ENCODE data around the gene GAMT.

The GAMT gene

DNA sequence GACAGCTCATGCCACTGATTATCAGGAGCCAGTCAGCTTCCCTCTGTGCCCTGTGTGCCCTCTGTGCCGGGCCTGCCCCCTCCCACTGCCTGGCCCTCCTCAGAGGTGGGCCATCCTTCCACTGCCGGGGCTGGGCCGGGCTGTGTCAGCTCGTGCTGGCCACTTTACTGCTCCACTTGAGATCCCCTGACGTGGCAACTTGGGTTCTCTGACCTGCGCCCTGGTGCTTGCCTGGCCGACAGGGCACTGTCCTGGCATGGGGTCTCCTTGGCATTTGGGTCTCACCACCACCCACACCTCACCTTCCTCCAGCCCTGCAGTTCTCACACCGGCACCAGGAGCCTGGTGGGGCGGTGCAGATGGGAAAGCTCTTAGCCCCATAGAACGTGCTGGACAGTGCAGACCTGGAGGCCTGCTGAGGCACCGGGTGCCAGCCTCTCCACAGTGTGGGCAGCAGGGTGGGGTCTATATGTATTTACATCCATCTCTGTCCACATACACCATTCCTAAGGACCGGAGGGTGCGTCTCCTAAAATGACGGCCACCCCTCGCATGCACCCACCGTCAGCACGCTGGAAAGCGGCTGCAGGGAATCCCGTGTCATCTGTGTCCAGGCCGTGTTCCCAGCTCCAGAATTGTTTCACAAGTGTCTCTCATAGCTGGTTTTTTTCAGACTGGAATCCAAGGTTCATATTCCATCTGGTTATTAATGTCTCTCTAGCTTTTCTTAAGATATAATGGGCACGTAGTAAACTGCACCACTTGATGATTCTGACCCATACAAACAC lies 17.8 kb upstream of the GAMT start:
- DNase-seq (ENCODE audit: low read depth in 2 of 2), result no peak

DNA sequence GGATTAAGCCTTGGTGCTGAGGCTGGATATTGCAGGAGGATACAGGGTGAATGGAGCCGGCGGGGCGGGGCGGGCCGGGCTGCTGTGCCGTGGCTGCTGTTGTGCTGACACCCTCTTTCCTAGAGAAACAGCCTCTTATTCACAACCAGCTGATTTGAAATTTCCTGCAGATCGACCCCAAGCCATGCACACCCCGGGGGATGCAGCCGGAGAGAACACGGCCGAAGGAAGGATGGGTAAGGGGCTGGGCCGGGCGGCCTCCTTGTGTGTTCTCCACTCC lies 17.1 kb upstream of the GAMT start:
- DNase-seq (ENCODE audit: low read depth in 2 of 2), result no peak

DNA sequence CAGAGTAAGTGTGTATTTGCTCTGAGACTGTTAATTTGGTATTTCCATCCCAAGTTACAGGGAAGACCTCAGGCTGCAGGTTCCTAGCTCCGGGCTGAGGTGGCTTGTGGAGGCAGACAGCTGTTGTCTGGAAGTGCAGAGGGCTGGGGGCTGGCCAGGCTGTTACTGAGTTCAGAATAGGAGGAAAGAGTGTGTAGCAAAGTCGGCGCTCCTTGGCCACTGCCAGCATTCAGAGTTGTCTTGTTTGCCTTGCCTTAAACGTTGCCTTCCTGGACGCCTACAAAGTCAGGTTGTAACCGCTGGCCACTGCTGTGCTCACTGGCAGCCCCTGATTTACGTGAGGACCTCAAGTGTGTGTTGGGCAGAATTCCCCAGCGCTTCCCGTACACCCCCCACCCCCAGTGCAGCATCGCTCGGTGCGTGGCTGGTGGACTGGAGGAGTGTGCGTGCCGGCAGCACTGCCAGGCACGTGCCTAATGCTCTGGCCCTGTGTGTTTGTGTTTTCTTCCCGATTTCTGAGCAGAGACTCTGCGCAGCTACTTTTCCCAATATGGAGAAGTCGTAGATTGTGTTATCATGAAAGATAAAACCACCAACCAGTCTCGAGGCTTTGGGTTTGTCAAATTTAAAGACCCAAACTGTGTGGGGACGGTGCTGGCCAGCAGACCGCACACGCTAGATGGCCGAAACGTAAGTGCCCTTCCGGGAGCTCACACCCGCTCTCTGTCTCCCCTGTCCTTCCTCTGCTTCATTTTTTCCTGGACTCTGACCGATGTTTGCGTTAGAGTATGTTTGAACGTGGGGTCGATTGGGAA lies 16.5 kb upstream of the GAMT start:
- no peak for DNase-seq (ENCODE audit: low read depth in 2 of 2)

DNA sequence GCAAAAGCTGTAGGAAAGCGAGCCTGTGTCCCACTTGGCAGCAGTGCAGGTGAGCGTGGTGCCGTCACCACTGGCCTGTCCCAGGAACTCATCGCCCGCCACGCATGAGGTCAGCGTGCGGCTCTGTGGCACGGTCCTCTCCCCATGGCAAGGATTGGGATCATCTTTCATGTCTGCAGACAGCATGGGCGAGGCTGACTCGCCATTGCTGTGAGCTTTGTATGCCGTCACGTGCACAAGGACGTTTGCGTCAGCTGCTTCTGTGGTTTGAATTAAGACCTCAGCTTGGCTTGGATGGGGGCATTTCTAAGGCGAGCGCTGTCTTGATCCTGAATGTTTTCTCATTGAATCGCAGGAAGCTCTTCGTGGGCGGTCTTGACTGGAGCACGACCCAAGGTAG lies 15.8 kb upstream of the GAMT start:
- no peak for DNase-seq (ENCODE audit: low read depth in 2 of 2)

DNA sequence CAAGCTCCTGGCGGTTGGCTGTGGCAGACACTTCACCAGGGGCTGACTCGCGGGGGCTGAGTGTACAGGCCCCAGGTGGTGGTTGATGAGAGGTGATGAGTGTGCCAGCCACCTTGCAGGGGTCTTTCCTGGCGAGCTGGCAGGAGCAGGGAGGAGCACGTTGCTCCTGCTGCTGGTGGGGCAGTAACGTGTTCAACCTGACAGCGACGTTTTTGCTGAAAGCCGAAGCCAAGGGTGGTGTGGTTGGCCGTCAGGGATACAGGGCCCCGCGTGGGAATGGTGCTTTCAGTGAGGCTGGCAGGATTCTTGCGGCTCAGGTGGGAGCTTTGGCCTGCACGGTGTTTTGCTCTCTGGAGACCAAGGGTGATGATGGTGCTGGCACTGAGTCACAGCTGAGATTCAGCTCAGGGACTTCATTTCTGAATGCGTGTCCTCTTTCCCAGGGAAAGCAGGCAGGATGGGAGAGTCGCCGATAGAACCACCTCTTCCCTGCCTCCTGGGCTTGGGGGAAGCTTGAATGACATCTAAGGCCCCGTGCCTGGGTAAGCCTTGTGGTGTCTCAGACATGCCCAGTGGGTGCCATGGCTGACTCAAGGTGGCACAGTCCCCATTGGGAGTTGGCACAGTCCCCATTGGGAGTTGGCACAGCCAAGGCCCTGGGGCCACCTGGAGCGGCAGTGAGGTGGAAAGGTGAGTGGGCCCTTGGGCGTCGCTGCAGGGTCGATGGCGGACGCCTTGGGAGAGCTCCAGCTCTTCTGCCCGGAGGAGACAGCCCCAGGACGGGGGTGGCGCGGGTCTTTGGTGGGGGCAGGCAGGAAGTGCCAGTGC lies 14.9 kb upstream of the GAMT start:
- no peak for DNase-seq (ENCODE audit: low read depth in 2 of 2)

DNA sequence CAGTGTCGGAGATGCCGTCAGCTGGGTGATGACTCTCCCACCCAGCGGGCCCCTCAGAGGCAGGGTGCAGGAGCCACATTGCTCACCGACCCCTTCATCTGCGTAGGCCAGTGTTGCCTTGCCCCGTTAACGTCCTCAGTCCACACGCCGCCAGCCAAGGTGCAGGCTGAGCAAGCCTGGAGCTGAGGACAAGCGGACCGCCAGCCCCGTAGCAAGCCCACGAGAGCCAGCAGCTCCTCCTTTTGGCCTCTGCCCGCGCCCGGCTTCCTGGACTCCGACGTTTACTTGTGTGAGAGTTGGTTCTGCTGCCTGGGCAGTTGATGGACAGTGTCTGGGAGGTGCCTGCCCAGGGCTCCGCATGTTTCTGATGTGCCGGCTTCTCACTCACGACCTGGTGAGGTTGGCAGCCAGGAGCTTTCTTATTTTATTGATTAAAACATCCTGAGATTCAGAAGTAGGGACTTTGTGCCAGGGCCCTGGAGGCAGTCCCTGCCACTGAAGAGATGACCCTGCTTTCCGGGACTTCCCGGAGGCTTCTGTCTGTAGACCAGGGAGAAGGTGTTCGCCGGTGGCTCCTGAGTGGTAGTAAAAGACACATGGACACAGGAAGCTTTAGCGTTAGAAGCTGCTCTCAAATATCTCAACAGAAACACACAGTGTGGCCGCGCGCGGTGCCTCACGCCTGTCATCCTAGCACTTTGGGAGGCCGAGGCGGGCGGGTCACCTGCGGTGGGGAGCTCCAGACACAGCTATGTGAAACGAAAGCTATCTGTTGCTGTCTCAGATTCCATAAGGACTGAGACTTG lies 11.9 kb upstream of the GAMT start:
- DNase-seq (ENCODE audit: low read depth in 2 of 2), result no peak

DNA sequence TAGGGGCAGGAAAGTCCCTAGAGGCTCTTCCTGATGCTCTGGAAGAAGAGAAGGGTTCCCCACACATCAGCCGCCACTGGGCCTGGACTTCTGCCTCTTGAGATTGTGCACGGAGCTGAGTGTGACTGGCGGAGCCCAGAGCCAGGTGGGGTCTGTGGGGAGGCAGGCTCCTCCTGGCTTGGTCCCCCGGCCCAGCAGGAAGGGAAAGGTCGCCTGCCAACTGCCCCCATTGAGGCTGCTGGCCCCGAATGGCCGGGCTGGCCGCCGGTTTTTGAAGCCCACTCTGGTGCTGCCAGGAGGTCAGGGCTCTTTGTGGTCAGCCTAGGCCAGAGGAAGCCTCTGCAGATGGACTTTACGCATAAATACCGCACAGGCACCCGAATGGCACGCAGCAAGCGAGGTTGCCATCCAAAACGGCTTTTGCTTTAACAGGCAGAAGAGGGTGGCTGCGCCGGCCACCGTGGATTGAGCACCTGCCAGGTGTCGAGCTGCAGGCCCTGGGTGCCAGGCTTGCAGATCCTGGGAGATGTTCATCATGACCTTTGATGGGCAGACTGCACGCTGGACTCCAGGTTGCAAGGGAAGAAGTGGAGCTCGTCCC lies 11.1 kb upstream of the GAMT start:
- DNase-seq (ENCODE audit: low read depth in 2 of 2), result no peak

DNA sequence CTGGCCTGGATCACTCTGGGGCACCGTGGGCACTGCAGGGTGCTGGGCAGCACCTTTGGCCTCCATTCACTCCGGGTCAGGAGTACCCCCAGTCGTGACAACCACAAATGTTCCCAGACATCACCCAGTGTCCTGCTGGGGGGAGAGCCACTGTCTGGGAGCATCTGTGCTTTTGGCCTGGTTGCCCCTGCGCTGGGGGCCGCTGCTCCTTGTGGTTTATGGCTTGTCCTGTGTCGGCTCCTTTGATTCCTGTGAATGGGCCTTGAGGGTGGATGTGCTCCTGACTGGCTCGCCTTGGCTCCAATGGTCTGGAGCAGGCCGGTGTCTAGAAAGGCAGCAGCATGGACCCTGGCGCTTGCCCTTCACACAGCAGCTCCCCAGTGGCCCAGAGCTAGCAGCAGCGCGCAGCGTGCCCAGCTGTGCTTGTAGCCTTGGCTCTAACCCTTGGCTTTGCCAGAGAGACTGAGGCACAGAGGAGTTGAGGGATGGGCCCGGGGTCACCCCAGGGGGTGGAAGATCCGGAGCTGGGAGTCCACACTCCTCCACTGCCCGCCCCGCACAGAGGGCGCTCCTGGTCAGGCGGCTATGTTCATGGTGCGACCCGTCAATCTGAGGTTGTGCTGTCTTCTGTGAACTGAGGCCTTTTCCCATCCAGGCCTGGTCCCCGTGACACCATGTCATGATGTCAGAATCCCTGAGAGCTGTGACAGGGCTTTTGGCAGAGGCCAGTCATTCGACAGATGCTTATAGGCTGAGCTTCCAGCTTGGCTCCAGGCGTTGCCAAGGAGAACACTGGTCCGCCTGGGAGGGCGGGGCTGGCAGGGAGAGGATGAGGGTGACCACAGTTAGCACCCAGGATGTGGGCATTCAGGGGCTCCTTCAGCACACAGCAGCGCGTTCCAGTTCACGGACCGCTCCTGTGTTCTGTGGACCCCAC lies 10.2 kb upstream of the GAMT start:
- DNase-seq (ENCODE audit: low read depth in 2 of 2), result no peak

DNA sequence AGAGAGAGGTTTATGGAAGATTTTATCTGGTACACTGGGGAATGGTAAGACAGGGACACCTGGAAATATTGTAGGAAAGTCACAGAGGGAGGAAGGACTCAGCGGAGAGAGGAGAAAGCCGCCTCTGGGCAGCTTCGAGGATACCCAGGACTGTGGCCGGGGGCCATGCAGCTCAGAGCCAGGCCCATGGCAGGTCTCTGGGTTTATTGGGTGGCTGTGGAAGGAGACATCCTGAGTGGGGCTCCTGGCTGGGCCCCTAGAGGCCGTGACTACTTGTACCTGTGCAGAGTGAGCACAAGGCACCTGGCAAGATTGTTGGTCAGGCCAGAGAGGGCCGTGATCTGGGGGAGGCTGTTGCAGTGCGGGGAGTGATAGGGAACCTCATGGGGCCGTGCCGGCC lies 9.4 kb upstream of the GAMT start:
- no peak for DNase-seq (ENCODE audit: low read depth in 2 of 2)

DNA sequence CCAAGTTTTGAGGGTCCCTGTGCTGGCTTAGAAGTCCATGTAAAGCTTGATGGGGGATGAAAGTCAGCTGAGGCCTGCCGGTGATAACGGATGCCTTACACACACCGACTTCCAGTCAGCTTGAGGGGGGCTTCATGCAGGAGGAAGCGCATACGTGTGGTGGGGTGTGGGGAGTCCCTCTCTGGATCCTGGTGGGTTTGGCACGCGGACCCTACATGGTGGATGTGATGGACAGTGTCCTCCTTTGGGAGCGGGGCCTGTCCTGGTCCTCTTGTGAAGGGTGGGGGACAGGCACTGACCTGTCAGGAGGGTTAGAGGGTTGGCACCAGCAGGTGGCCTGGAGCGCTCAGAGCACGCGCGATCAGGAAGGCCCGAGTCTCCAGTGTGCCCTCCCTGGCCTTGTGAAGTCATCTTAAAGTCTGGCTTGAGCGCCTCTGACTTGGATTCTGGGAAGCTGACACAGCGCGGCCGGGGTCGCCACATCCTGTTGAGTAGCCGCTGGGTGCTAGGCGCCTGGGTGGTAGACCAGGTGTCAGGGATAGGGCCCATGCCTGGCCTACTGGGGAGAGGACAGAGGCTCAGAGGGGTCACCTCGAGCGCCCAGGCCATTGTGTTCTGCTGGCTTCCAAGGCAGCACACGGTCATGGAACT lies 8.9 kb upstream of the GAMT start:
- DNase-seq (ENCODE audit: low read depth in 2 of 2), result no peak

DNA sequence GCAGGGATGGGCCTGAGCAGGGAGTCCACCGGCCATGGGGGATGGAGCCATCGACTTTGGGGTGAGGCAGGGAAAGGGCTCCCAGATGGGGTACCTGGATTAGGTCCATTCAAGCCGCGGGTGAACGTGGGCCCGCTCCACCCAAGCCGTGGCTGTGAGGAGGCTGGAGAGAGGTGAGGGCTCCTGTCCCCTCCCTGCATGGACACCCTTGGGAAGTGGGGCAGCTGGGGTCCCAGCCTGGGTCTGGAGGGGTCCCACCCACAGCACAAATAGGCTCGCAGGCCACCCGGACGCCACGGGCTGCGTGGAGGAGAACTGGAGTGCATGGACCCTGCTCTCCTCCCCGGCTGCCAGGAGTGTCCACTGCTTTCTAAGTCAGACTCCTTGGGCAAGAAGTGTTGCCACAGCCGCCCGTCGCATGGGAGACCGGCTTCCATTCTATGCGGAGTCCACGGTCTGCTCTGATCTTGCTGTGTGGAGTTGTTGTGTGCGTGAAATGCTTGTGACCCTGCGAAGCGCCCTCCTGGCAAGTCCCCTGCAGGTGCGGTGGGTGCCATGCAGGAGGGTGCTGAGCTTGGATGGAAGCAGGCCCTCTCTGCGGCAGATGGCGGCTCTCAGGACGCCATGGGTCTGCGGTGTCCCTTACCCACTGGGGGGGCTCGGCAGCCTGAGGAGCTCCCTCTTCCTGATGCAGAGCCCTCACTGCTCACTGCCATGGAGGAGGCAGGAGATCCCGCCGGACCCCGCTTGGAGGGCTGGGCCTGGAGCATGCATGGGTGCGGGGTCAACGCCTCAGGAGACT lies 8.1 kb upstream of the GAMT start:
- DNase-seq (ENCODE audit: low read depth in 2 of 2), result no peak

DNA sequence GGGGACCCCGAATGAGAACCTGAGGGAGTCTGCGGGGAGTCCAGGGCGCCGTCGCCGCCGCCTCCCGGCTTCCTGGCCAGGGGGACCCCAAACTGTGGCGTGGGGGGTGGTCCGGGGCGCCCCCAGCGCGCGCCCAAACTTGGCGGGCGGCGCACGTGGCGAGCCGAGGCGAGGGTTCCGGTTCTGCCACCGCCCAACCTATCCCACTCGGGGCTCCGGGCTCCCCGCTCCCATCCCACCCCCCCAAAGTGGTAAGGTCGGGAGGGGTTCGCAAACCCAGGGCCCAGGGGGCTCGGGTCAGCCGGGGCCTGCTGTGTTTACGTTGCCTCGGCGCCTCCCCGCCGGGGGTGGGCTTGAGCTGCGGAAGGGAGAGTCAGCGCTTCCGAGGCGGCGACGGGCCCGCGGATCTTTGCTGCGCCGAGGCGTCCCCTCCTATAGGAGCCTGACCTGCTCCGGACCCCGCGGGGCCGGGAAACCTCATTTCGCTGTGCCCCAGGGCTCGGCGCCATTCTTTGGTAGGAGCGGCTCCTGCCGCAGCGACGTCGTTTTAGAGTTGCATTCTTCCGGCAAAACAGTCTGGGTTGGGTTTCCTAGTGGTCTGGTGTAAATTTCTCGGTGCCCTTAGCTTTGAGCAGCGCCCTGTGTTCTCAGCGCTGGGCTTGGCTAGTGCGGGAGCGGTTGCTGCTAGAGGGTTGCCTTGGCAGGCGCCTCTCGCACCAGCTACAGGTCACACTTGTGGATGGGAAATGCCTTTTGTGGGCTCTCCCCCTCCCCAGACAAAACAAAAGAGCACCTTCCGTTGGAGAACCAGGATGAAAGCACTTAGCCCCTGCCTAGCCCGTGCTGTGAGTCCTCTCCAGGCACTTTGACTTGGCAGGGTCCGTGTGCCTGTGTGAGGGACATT lies 7.2 kb upstream of the GAMT start:
- DNase-seq (ENCODE audit: low read depth in 2 of 2), result peak; percentile 47 to 56

DNA sequence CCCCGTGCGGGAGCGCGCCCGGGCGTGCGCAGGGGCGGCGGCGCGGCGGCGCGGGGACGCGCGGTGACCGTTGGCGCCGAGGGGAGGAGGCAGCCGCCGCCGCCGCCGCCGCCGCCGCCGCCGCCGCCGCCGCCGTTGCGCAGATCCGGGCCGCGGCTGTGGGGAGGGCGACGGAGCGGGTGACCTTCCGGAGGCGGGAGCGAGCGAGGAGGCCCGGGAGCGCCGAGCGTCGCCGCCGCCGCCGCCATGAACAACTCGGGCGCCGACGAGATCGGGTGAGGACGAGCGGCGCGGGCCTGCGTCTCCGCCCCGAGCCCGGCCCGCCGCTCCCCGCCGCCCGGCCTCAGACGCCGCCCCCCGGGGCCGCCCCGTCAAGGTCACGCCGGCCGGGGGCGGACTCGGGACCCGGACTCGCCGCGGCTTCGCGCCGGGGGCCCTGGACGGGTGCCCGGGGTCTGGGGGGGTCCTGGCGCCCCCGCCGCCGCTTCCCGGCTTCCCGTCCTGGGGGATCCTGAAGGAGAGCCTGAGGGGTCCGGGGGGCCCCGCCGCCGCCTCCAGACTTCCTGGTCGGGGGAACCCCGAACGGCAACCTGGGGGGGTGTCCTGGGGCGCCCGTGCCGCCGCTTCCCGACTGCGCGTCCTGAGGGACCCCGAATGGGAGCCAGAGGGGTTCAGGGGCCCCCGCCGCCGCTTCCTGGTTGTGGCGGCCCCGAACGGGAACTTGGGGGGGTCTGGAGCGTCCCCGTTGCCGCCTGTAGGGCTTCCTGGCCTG lies 6.4 kb upstream of the GAMT start, which contains the start of gene DAZAP1:
DAZAP1 (plus strand) TSS at position 59 of the 772 bp plus-strand sequence; CDS start at position 247, 188 bp downstream.
- peak; percentile 18 to 53 for DNase-seq (ENCODE audit: low read depth in 2 of 2)

DNA sequence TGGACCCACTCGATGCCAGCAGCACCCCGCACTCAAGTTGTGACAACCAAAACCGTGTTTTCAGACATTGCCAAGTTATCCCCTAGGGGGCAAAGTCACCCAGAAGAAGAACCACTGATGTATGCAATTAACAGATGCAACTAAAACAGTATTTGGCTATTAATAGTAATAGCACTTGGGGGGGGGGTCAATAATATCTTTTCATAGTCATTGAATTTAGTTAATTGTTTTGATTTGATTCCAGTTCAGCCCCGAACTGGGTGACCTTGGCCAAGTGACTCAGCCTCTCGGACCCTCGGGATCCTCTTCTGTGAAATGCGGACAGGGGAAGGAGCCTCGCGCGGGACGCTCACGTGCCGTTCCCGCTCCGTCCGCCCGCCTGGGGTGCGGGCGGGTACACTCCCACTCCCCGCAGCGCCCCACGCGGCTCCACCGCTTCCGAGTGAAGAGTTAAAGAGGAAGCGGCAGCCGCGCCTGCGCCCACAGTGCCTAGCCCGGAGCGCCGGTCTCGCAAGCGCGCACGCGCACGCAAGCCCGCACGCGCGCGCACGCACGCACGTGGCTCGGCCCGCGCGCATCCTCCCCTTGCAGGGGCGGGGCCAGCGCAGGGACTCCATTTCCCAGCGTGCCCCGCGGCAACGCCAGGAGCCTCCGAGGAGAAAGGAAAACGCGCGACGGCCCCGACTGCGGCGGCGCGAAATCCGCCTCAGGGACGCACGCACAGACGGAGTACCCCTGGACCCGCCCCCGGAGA lies 5.6 kb upstream of the GAMT start:
- peak; percentile 99 for DNase-seq (ENCODE audit: low read depth in 2 of 2)

DNA sequence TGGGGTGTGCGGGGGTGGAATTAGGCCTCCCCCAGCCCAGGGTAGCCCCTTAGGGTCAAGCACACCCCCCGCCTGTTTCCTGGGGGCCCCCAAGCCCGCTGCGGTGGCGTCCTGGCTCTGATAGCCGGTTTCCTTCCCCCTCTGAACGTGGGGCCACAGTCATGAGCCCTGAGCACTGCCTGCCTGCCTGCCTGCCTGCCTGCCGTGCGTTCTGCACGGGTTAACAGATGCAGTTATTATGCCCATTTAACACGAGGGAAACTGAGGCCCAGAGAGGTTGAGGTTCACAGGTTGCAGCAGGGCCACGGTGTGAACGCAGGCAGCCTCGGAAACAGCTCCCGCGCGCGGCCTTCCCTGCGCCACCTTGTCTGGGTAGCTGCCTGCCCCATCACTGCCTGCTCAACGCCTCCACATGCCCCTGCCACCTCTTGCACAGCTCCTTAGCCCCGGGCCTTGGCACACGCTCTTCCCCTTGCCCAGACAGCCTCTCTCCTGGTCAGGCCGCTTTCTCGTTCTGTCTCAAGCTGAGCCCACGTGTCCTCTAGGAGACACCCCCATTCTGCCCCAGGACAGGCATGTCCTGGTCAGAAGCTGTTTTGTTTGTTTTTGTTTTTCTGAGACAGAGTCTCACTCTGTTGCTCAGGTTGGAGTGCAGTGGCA lies 1.2 kb upstream of the GAMT start:
- DNase-seq (ENCODE audit: low read depth in 2 of 2), result no peak

DNA sequence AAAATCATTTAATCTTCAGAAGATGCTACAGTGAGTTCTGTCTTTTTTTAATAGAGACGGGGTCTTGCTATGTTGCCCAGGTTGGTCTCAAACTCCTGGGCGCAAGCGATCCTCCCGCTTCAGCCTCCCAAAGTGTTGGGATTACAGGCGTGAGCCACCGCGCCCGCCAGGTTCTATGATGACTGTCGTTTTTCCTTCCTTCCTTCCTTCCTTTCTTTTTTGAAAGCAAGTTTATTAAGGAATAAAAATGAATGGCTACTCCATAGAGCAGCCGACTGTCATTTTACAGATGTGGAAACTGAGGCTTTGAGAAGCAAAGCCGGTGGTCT lies 511 bp upstream of the GAMT start:
- no peak for DNase-seq (ENCODE audit: low read depth in 2 of 2)
